GM18502 (cell line): Measurements from ENCODE around the gene HSPH1.

Experiments used
- ATAC-seq: cut with Tn5 transposase; IDR thresholded peaks from one replicate; pipeline ENCODE4 v1.9.1; 2021; ENCODE audit warnings: mild to moderate bottlenecking; ENCODE audit not compliant: unreplicated experiment, poor library complexity

HSPH1 gene

GRCh38 chr13:31134039-31134711, 27.5 kb downstream of the HSPH1 start:
- ATAC-seq = no peak

- no peak for ATAC-seq
Measured at GRCh38 chr13:31133621-31134020, 28.1 kb downstream of the HSPH1 start.

GRCh38 chr13:31131470-31131961, 30.2 kb downstream of the HSPH1 start:
- no peak for ATAC-seq

DNA sequence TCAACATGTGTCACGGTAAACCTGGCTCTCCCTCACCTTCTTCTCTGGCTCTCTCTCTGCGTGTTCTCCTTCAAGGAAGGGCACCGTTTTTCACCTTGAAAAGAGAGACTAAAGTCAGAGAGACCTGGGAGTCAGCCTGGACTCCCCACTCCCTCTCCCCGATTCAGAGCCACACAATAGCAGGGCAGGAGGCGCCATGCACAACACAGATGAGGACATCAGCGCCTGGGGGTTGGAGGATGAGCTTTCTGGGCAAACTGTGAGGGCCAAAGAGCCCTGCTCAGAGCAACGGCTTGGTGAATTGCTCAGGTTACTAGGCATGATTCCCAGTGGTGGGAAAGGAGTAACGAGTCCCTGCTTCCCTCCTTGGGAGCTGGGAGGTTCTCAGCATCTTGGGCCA, 32.3 kb downstream of the HSPH1 start:
- no peak for ATAC-seq

GRCh38 chr13:31124204-31124603, 37.5 kb downstream of the HSPH1 start:
- no peak for ATAC-seq

- ATAC-seq = no peak
Measured at GRCh38 chr13:31122544-31123260, 39.0 kb downstream of the HSPH1 start.

DNA sequence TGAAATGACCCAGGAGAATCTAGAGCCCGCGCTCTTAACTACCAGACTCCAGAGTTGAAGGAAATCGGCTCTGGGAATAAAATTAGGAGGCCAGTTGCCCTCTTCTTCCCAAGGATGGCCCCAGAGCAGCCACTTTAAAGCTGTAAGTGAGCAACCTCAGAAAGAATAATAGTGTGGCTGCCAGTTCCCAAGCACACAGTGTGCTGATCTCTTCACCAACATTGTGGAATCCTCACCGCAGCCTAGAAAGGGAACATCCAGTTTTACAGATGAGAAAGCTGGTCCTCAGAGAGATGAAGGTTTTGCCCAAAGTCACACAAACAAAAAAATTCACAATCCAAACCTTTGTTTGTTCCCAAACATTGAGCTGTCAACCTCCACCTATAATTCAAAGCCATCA, 39.6 kb downstream of the HSPH1 start:
- no peak for ATAC-seq

- no peak for ATAC-seq
Measured at GRCh38 chr13:31121379-31122140, 40.1 kb downstream of the HSPH1 start.

DNA sequence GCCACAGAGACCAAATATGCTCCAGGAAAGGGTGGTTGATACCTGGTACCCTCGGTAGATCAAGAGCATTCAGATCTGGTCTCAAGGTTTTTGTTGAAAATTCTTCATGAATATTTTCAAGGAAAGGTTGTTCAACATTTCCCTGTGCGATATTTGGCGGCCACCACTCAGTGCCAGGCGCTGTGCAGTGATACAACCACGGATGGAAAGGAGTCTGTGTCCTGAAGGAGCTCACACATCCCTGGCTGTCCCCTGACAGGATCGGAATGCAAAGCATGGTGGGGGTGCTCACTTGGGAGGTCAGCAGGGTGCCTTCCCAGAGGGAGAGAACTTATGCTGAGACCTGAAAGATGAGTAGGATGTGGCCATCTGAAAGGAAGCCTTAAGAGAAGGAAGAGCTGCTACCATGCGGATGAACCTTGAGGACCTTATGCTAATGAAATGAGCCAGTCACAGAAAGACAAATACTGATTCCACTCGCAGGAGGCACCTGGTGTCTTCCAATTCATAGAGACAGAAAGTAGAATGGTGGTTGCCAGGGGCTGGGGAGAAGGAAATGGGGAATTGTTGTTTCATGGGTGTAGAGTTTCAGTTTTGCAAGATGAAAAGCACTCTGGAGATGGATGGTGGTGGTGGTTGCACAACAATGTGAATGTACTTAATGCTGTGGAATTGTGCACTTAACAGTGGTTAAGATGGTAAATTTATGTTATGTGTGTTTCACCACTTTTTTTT, 41.6 kb downstream of the HSPH1 start:
- no peak for ATAC-seq

DNA sequence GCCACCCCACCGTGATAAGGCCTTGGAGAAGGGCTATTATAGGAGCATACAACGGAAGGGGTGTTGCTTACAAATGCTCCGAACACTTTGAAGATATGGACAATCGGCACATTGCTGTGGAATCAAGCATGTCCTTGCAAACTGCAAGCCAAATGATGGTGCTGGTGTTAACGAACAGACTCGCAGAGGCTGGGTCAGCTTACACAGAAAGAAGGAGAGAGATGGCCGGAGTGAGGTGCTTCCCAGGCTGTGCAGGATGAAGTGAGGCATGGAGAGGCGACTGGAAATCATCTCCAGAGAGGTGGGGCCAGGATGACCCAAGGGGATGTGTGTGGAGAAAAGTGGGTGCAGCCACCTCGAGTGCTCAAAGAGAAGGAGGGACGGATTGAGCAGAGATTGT, 42.2 kb downstream of the HSPH1 start:
- ATAC-seq = no peak

- no peak for ATAC-seq
Measured at GRCh38 chr13:31116224-31116623, 45.5 kb downstream of the HSPH1 start.

DNA sequence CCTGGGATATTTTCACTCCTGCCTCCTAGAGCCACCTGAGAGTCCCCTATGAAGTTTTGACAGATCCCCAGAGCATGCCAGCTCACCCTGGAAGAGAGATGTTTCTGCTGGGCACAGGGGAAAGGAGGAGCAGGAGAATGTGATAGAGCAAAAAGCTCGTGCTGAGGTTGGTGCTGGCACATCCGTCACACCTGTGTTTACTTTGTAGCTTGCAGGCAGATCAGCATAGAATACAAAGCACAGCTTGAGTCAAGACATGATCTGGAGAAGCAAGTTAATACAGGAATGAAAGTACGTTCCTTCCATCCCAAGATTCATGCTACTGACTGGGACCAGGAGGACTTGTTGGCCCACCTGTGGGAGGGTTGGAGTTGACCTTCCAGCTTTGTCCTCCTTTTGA, 46.1 kb downstream of the HSPH1 start:
- no peak for ATAC-seq

GRCh38 chr13:31114641-31115040, 47.1 kb downstream of the HSPH1 start:
- no peak for ATAC-seq

GRCh38 chr13:31111136-31111535, 50.6 kb downstream of the HSPH1 start:
- no peak for ATAC-seq

DNA sequence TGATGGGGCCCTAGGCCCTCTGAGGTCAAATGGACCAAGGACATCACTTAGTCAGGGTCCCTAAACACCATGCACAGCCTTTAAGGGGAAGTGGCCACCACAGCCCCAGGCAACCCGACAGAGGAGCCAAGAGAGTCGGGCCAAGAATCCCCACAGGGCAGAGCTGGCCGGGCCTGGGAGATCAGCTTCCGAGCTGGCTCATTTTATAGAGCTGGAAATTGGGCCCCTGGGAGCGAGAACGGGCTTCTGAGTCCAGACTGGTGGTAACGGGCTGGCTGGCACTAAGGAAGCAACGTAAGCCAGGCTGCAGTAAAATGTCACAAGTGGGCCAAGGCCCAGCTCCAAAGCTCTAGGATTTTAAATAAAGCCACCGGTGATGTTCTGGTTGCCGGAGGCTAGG, 51.1 kb downstream of the HSPH1 start:
- no peak for ATAC-seq

GRCh38 chr13:31110169-31110568, 51.5 kb downstream of the HSPH1 start:
- ATAC-seq = no peak

DNA sequence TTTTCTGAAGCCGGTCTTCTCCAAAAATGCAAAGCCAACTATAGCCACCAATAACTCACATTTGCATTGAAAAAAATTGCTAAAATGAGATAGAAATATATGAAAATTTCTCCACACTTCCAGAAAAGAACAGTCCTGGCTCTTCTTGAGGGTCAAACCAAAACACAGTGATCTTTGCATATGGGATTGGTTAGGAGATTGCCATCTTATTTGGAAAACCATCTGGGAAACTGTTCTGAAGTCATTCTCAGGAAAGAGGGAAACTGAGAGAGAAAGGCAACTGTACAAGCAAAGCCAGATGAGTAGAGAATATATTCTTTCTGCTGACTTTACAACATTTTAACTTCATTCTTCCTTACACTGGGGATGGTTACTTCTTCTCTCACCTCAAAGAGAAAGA, 54.6 kb downstream of the HSPH1 start:
- no peak for ATAC-seq

DNA sequence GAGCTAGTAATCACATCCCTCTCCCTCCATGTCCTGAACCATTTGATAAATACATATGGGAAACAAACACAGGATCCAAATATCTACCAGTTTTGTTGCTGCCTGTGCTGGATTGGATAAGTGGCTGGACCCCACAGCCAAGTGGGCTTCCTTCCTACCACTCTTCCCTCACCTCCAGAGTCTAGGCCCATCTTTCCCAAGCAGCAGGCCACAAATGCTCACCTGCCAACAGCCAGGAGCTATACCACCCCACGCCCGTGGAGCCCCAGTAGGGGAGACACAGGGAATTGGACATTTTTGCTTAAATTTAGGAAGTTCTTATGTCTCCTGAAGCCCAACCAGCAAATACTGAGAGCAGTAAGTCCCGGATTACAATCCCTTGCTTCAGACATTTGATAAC, 55.8 kb downstream of the HSPH1 start:
- ATAC-seq = no peak

DNA sequence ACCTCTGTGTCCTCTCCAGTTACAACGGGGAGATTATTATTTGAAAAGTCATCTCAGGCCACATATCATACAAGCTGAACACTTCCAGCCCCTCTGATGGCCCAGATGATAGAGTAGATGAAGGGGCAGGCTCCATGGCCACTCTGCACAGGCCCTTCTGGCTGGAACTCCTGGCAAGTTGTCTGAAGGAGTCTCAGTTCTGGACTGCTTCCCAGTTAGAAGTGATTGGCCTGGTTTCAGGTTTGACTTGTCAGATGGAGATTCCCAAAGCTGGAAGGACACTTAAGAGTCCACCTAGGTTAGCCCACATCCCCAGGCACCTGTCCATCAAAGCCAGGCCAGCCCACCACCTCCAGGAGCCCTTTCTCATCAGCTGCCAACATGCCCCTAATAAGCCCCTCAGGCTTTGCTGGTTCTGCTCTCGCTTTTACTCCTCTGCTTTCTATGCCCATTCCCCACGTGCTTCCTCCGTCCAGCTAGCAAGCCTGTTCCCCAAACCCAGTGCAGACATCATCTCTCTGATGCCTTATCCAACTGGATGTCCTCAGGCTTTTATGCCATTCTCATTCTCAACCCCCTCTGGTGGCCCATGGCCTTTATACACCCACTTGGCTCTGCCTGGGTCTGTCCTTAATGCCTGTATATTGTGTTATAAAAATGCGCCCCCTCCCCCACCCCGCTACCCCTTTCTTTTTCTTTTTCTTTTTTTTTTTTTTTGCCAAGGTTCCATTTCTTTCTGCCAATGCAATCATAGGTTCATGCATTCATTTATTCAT, 56.5 kb downstream of the HSPH1 start:
- no peak for ATAC-seq

DNA sequence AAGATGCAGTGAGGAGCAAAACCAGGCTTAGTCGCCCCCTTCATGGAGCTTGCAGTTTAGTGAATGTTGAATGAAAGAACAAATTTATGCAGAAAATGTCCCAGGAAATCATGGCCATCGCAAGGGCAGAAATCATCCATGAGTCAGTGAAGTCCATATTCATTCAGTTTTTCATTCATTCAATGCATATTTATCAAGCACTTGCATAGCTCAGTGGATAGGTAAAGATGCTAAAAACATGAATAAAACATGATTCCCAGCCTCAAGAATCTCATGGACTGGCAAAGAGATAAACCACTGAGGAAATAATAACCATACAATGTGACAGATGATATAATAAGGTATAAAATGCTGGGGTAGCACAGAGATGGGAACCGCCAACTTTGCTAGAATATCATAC, 58.8 kb downstream of the HSPH1 start:
- no peak for ATAC-seq
